ENCODE results near the gene MAGI2. TPM values are rescaled to one million over a fixed set of nuclear protein-coding genes. Genes with fewer than 3 reads are reported as not detected.

MAGI2 gene
- polyA plus RNA-seq, 2 donors: 0.67 to 0.79 TPM

GRCh38 chr7:78189762-78190161, 1263.7 kb downstream of the MAGI2 start:
- Histone ChIP-seq H3K4me1 (ENCODE audit: control insufficient read depth in 2 of 2, insufficient read depth in 2 of 2, low read length in 1 of 2) (no peaks in the 10 kb centered on the region), H3K27ac (ENCODE audit: low read depth in 2 of 2, low read length in 1 of 2) (no peak overlapping the region), H3K4me3 (ENCODE audit: low read depth in 1 of 2, low read length in 2 of 2) (no peak overlapping the region), H3K27me3 (ENCODE audit: control insufficient read depth in 1 of 2, insufficient read depth in 2 of 2, low read length in 2 of 2) (no peaks in the 10 kb centered on the region), H3K36me3 (ENCODE audit: control insufficient read depth in 2 of 2, insufficient read depth in 2 of 2, low read length in 1 of 2) (no peaks in the 10 kb centered on the region), H3K9me3 (ENCODE audit: control insufficient read depth in 2 of 2, insufficient read depth in 1 of 2, low read depth in 1 of 2, low read length in 1 of 2) (no peaks in the 10 kb centered on the region)

- H3K9me3 ChIP-seq (ENCODE audit: control insufficient read depth in 2 of 2, insufficient read depth in 1 of 2, low read depth in 1 of 2, low read length in 1 of 2): no peaks in the 10 kb centered on the region
- no peaks in the 10 kb centered on the region for H3K27me3 ChIP-seq (ENCODE audit: control insufficient read depth in 1 of 2, insufficient read depth in 2 of 2, low read length in 2 of 2)
- 54 to 56% methylated on average over 4 of the region's 4 CpGs for WGBS, 2 donors
Measured at GRCh38 chr7:78185149-78185745, 1268.2 kb downstream of the MAGI2 start.

GRCh38 chr7:78184299-78184698, 1269.2 kb downstream of the MAGI2 start:
- Histone ChIP-seq H3K4me3 (ENCODE audit: low read depth in 1 of 2, low read length in 2 of 2) (no peak overlapping the region), H3K27ac (ENCODE audit: low read depth in 2 of 2, low read length in 1 of 2) (no peak overlapping the region), H3K27me3 (ENCODE audit: control insufficient read depth in 1 of 2, insufficient read depth in 2 of 2, low read length in 2 of 2) (no peaks in the 10 kb centered on the region), H3K4me1 (ENCODE audit: control insufficient read depth in 2 of 2, insufficient read depth in 2 of 2, low read length in 1 of 2) (no peaks in the 10 kb centered on the region), H3K36me3 (ENCODE audit: control insufficient read depth in 2 of 2, insufficient read depth in 2 of 2, low read length in 1 of 2) (no peaks in the 10 kb centered on the region), H3K9me3 (ENCODE audit: control insufficient read depth in 2 of 2, insufficient read depth in 1 of 2, low read depth in 1 of 2, low read length in 1 of 2) (no peaks in the 10 kb centered on the region)
- 98% methylated on average over 1 of the region's 1 CpG for WGBS, 2 donors

More at GRCh38 chr7:78185149-78185745, 1268.2 kb downstream of the MAGI2 start:
- H3K4me3 ChIP-seq (ENCODE audit: low read depth in 1 of 2, low read length in 2 of 2): no peak overlapping the region
- H3K36me3 ChIP-seq (ENCODE audit: control insufficient read depth in 2 of 2, insufficient read depth in 2 of 2, low read length in 1 of 2): no peaks in the 10 kb centered on the region
- H3K27ac ChIP-seq (ENCODE audit: low read depth in 2 of 2, low read length in 1 of 2): no peak overlapping the region
- H3K4me1 ChIP-seq (ENCODE audit: control insufficient read depth in 2 of 2, insufficient read depth in 2 of 2, low read length in 1 of 2): no peaks in the 10 kb centered on the region

DNA sequence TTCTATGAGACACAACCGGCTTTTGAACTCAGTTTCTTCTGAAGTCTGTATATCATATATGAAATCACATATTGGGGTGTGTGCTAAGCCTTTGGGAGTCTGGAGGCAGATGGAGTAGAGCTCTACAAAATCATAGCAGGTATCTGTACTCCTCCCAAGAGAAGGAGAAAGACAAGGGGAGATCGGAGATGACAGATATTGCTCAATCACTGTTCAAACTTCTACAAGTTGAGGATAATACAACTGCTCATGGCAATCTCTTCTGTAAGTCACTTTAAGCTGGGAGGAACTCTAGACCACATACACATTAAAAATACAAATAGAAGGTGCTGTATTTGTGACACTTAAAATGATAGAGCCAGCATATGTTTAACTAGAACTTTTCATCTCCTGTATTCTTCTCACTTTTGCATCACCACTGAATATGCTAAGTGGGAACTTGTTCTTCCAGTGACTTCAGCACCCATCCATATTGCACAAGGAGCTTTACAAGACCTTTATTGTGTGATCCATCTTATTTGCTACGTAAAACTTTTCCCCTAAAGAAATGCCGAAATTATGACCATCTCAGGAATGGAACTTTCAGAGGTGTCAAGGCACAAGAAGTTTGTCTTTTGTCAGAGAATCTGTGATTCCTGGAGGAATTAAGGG, 1273.5 kb downstream of the MAGI2 start:
- WGBS, 2 donors: 89 to 92% methylated on average over 4 of the region's 4 CpGs
- no peaks in the 10 kb centered on the region for H3K36me3 ChIP-seq (ENCODE audit: control insufficient read depth in 2 of 2, insufficient read depth in 2 of 2, low read length in 1 of 2)

GRCh38 chr7:78179211-78179610, 1274.3 kb downstream of the MAGI2 start:
- H3K4me3 ChIP-seq (ENCODE audit: low read depth in 1 of 2, low read length in 2 of 2): no peak overlapping the region
- WGBS, 2 donors: 53 to 57% methylated on average over 5 of the region's 5 CpGs
- H3K27ac ChIP-seq (ENCODE audit: low read depth in 2 of 2, low read length in 1 of 2): no peak overlapping the region

More for the DNA sequence above, 1273.5 kb downstream of the MAGI2 start:
- H3K4me1 ChIP-seq (ENCODE audit: control insufficient read depth in 2 of 2, insufficient read depth in 2 of 2, low read length in 1 of 2): peaks cover 0 to 4% of the 10 kb centered on the region in 2 donors
- no peaks in the 10 kb centered on the region for H3K9me3 ChIP-seq (ENCODE audit: control insufficient read depth in 2 of 2, insufficient read depth in 1 of 2, low read depth in 1 of 2, low read length in 1 of 2)
- no peak overlapping the region for H3K27ac ChIP-seq (ENCODE audit: low read depth in 2 of 2, low read length in 1 of 2)
- H3K27me3 ChIP-seq (ENCODE audit: control insufficient read depth in 1 of 2, insufficient read depth in 2 of 2, low read length in 2 of 2): no peaks in the 10 kb centered on the region
- H3K4me3 ChIP-seq (ENCODE audit: low read depth in 1 of 2, low read length in 2 of 2): no peak overlapping the region

GRCh38 chr7:78178319-78178718, 1275.1 kb downstream of the MAGI2 start:
- peaks cover 0 to 4% of the 10 kb centered on the region in 2 donors for H3K4me1 ChIP-seq (ENCODE audit: control insufficient read depth in 2 of 2, insufficient read depth in 2 of 2, low read length in 1 of 2)
- WGBS, 2 donors: 78 to 79% methylated on average over 2 of the region's 2 CpGs
- H3K9me3 ChIP-seq (ENCODE audit: control insufficient read depth in 2 of 2, insufficient read depth in 1 of 2, low read depth in 1 of 2, low read length in 1 of 2): no peaks in the 10 kb centered on the region

More at GRCh38 chr7:78179211-78179610, 1274.3 kb downstream of the MAGI2 start:
- H3K27me3 ChIP-seq (ENCODE audit: control insufficient read depth in 1 of 2, insufficient read depth in 2 of 2, low read length in 2 of 2): no peaks in the 10 kb centered on the region
- H3K36me3 ChIP-seq (ENCODE audit: control insufficient read depth in 2 of 2, insufficient read depth in 2 of 2, low read length in 1 of 2): no peaks in the 10 kb centered on the region
- peaks cover 0 to 4% of the 10 kb centered on the region in 2 donors for H3K4me1 ChIP-seq (ENCODE audit: control insufficient read depth in 2 of 2, insufficient read depth in 2 of 2, low read length in 1 of 2)
- no peaks in the 10 kb centered on the region for H3K9me3 ChIP-seq (ENCODE audit: control insufficient read depth in 2 of 2, insufficient read depth in 1 of 2, low read depth in 1 of 2, low read length in 1 of 2)

GRCh38 chr7:78176171-78176570, 1277.3 kb downstream of the MAGI2 start:
- Histone ChIP-seq H3K9me3 (ENCODE audit: control insufficient read depth in 2 of 2, insufficient read depth in 1 of 2, low read depth in 1 of 2, low read length in 1 of 2) (no peaks in the 10 kb centered on the region), H3K27ac (ENCODE audit: low read depth in 2 of 2, low read length in 1 of 2) (no peak overlapping the region), H3K36me3 (ENCODE audit: control insufficient read depth in 2 of 2, insufficient read depth in 2 of 2, low read length in 1 of 2) (no peaks in the 10 kb centered on the region), H3K4me1 (ENCODE audit: control insufficient read depth in 2 of 2, insufficient read depth in 2 of 2, low read length in 1 of 2) (peaks cover 0 to 4% of the 10 kb centered on the region in 2 donors), H3K4me3 (ENCODE audit: low read depth in 1 of 2, low read length in 2 of 2) (no peak overlapping the region), H3K27me3 (ENCODE audit: control insufficient read depth in 1 of 2, insufficient read depth in 2 of 2, low read length in 2 of 2) (no peaks in the 10 kb centered on the region)
- 16 to 37% methylated on average over 5 of the region's 5 CpGs for WGBS, 2 donors

More at GRCh38 chr7:78178319-78178718, 1275.1 kb downstream of the MAGI2 start:
- no peaks in the 10 kb centered on the region for H3K36me3 ChIP-seq (ENCODE audit: control insufficient read depth in 2 of 2, insufficient read depth in 2 of 2, low read length in 1 of 2)
- no peaks in the 10 kb centered on the region for H3K27me3 ChIP-seq (ENCODE audit: control insufficient read depth in 1 of 2, insufficient read depth in 2 of 2, low read length in 2 of 2)
- H3K27ac ChIP-seq (ENCODE audit: low read depth in 2 of 2, low read length in 1 of 2): no peak overlapping the region
- no peak overlapping the region for H3K4me3 ChIP-seq (ENCODE audit: low read depth in 1 of 2, low read length in 2 of 2)

DNA sequence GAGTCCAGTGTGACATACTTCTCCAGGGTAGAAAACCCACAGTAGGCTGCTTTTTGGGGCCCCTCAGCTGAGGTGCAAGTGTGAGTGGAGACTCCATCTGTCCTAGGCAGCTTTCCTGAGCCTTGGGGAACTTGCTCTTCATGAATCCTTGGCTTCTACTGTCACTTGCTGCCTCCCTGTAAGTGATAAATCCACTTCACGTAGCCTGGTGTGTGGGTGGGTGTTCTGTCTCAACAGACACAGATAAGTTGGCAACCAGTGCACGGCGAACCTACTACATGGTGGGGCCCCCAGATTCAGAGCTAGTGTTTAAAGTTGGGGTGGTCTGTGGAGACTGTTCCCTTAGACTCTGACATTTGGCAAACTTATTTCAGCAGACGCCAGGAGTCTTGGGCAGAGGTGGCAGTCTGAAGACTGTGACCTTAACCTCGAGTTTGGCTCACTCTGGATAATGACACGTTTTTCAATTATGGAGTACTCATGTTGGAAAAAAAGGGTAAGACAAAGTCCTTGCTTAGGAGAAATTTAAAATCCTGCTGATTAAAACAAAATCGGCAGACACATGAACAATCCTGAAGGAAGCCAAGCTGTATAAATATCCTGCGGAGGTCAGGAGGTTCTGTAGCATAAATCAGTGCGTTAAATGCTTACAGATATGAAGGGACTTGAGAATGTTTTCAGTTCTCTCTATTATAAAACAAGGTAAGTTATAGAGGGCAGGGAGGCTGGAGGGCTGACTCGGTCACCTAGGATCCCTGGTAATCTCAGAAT, 1278.0 kb downstream of the MAGI2 start:
- no peak overlapping the region for H3K27ac ChIP-seq (ENCODE audit: low read depth in 2 of 2, low read length in 1 of 2)
- H3K36me3 ChIP-seq (ENCODE audit: control insufficient read depth in 2 of 2, insufficient read depth in 2 of 2, low read length in 1 of 2): no peaks in the 10 kb centered on the region
- 57 to 59% methylated on average over 10 of the region's 10 CpGs for WGBS, 2 donors
- no peaks in the 10 kb centered on the region for H3K9me3 ChIP-seq (ENCODE audit: control insufficient read depth in 2 of 2, insufficient read depth in 1 of 2, low read depth in 1 of 2, low read length in 1 of 2)
- H3K27me3 ChIP-seq (ENCODE audit: control insufficient read depth in 1 of 2, insufficient read depth in 2 of 2, low read length in 2 of 2): no peaks in the 10 kb centered on the region
- peaks cover 0 to 4% of the 10 kb centered on the region in 2 donors for H3K4me1 ChIP-seq (ENCODE audit: control insufficient read depth in 2 of 2, insufficient read depth in 2 of 2, low read length in 1 of 2)
- H3K4me3 ChIP-seq (ENCODE audit: low read depth in 1 of 2, low read length in 2 of 2): no peak overlapping the region

DNA sequence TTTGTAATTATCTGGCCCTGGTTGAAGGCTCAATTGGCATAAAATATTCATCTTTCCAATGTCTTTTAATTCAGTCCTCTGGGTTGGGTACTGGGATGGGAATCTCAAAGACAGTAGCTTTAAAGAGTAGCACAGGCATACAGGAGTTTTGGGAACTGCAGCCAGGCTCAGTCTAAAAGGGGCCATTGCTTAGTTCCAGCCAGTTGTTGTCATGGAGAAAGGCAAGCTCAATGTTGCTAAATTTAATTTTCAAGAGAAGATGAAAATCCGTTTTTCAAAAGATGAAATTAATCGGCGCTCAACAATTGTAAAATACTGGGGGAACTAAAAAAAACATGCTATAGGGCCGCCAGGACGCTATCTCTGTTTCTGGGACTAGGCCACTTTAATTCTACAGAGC, 1279.8 kb downstream of the MAGI2 start:
- 73 to 80% methylated on average over 5 of the region's 5 CpGs for WGBS, 2 donors
- Histone ChIP-seq H3K27ac (ENCODE audit: low read depth in 2 of 2, low read length in 1 of 2) (no peak overlapping the region), H3K9me3 (ENCODE audit: control insufficient read depth in 2 of 2, insufficient read depth in 1 of 2, low read depth in 1 of 2, low read length in 1 of 2) (no peaks in the 10 kb centered on the region), H3K4me3 (ENCODE audit: low read depth in 1 of 2, low read length in 2 of 2) (no peak overlapping the region), H3K36me3 (ENCODE audit: control insufficient read depth in 2 of 2, insufficient read depth in 2 of 2, low read length in 1 of 2) (no peaks in the 10 kb centered on the region), H3K27me3 (ENCODE audit: control insufficient read depth in 1 of 2, insufficient read depth in 2 of 2, low read length in 2 of 2) (no peaks in the 10 kb centered on the region), H3K4me1 (ENCODE audit: control insufficient read depth in 2 of 2, insufficient read depth in 2 of 2, low read length in 1 of 2) (peaks cover 0 to 4% of the 10 kb centered on the region in 2 donors)
